A673 (cell line): Measurements from ENCODE around the gene INTS1.

Experiments
- CTCF ChIP-seq: fragments of 300-800, 200-600 bp; sonication (generic); conservative IDR thresholded peaks from 2 replicates; pipeline ENCODE4 v1.5.1; 2017; ENCODE audit warnings: low read depth, mild to moderate bottlenecking, antibody characterized with exemption, low read length, moderate library complexity, mixed read lengths
- EZH2 ChIP-seq: fragments of 200-600 bp; sonication (generic); IDR thresholded peaks from 2 replicates; pipeline ENCODE4 v1.6.1; 2017; ENCODE audit warnings: borderline replicate concordance, low read depth, mild to moderate bottlenecking, mixed read lengths, antibody characterized with exemption, low read length; ENCODE audit not compliant: poor library complexity, severe bottlenecking

- no peak for TF ChIP-seq CTCF
- TF ChIP-seq EZH2, result no peak
These were observed 48.2 kb downstream of the INTS1 start for GRCh38 chr7:1455955-1456354.
